Measurements from ENCODE around the gene TSPO2. TPM values are rescaled to one million over a fixed set of nuclear protein-coding genes. Genes with fewer than 3 reads are reported as not detected.
A peak's percentile ranks its signal among the peaks of the same experiment; 100 is the strongest.

TSPO2 gene
- total RNA-seq, 2 donors from 2014 or later, result not detected

- peaks cover 2 to 20% of the 10 kb centered on the region in 2 donors for H3K36me3 ChIP-seq
- TF ChIP-seq, protein P1, sequence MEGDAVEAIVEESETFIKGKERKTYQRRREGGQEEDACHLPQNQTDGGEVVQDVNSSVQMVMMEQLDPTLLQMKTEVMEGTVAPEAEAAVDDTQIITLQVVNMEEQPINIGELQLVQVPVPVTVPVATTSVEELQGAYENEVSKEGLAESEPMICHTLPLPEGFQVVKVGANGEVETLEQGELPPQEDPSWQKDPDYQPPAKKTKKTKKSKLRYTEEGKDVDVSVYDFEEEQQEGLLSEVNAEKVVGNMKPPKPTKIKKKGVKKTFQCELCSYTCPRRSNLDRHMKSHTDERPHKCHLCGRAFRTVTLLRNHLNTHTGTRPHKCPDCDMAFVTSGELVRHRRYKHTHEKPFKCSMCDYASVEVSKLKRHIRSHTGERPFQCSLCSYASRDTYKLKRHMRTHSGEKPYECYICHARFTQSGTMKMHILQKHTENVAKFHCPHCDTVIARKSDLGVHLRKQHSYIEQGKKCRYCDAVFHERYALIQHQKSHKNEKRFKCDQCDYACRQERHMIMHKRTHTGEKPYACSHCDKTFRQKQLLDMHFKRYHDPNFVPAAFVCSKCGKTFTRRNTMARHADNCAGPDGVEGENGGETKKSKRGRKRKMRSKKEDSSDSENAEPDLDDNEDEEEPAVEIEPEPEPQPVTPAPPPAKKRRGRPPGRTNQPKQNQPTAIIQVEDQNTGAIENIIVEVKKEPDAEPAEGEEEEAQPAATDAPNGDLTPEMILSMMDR (IDR thresholded peaks at IDR 0.05), result no peak
- TF ChIP-seq POLR2A (IDR thresholded peaks at IDR 0.05) (no peak), POLR2AphosphoS5 (IDR thresholded peaks at IDR 0.05) (no peak)
- peak overlapping the region; percentile 40 for H3K27ac ChIP-seq
- no peaks in the 10 kb centered on the region for H3K4me1 ChIP-seq (replicated peaks)
- no peaks in the 10 kb centered on the region for H3K9me3 ChIP-seq
- peak; percentile 27 for DNase-seq (ENCODE audit: low spot score)
- WGBS, result 44% methylated on average over 1 of the region's 1 CpG
- intact Hi-C loops (cut with DNase I), result no loop called here
- H3K27me3 ChIP-seq (replicated peaks; ENCODE audit: insufficient read depth), result no peaks in the 10 kb centered on the region
- H3K4me3 ChIP-seq, result no peak overlapping the region
Measured at GRCh38 chr6:41090841-41091761, 48.8 kb downstream of the TSPO2 start.

DNA sequence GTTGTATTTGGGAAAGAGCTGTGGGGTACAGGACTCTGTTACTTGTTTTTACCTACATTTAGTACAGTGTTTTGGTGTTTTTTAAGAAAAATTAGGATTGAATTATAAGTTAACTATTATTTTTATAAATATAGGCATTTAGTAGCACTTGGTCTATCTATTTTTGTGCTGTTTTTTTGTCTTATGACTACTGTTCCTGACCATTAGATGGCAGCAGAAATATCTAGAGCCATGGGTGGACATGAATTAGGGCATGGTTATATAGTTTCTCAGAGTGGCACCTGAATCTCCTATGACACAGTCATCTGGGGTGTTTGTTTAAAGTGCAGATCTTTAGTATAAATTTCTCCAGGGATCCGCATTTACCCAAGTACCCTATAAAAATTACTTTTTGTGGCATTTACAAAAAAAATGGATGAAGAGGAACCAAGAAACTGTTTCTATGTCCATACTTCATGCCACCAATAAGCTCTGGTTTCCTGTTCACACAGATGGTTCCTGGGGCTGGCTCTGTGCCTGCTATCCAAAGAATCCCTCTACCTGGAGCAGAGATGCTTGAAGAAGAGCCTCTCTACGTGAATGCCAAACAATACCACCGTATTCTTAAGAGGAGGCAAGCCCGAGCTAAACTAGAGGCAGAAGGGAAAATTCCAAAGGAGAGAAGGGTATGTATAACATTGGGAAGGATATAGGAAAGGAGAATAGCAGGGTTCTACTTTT lies 50.3 kb downstream of the TSPO2 start:
- no peak for DNase-seq (ENCODE audit: low spot score)
- no peaks in the 10 kb centered on the region for H3K9me3 ChIP-seq
- H3K36me3 ChIP-seq, result peaks cover 6 to 20% of the 10 kb centered on the region in 2 donors
- H3K4me3 ChIP-seq, result no peak overlapping the region
- intact Hi-C loops (cut with DNase I), result no loop called here
- no peaks in the 10 kb centered on the region for H3K27me3 ChIP-seq (replicated peaks; ENCODE audit: insufficient read depth)
- 87% methylated on average over 4 of the region's 4 CpGs for WGBS
- TF ChIP-seq, protein P1 (IDR thresholded peaks at IDR 0.05), result peak in 2 of 4 experiments; percentile 23 to 25
- no peak for TF ChIP-seq POLR2AphosphoS5 (IDR thresholded peaks at IDR 0.05)
- no peak overlapping the region for H3K27ac ChIP-seq
- H3K4me1 ChIP-seq (replicated peaks), result no peaks in the 10 kb centered on the region

DNA sequence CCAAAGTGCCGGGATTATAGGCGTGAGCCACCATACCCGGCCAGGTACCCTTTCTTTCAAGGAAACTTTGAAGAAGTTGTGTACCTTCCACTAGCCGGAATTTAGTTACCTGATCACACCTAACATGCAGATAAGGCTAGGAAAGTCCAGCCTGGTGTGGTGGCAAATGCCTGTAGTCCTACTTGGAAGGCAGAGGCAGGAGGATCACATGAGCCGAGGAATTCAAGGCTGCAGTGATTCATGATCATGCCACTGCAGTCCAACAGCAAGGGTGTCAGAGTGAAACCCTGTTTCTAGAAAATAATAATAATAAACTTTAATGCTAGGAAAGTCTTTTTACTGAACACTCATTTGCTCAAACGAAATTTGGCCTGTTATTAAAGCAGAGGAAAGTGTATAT lies 51.5 kb downstream of the TSPO2 start:
- 91% methylated on average over 6 of the region's 6 CpGs for WGBS
- intact Hi-C loops (cut with DNase I), result no loop called here
- peaks cover 7 to 20% of the 10 kb centered on the region in 2 donors for H3K36me3 ChIP-seq
- no peaks in the 10 kb centered on the region for H3K4me1 ChIP-seq (replicated peaks)
- TF ChIP-seq, protein P1 (IDR thresholded peaks at IDR 0.05), result no peak
- TF ChIP-seq POLR2AphosphoS5 (IDR thresholded peaks at IDR 0.05) (no peak), POLR2A (IDR thresholded peaks at IDR 0.05) (no peak)
- H3K27ac ChIP-seq, result no peak overlapping the region
- H3K4me3 ChIP-seq, result no peak overlapping the region
- DNase-seq (ENCODE audit: low spot score), result no peak
- H3K9me3 ChIP-seq, result no peaks in the 10 kb centered on the region
- no peaks in the 10 kb centered on the region for H3K27me3 ChIP-seq (replicated peaks; ENCODE audit: insufficient read depth)

Other genes with a start within 250 kb of the TSPO2 start
- gene UNC5CL, start 3.2 kb upstream of the TSPO2 start, total RNA-seq, result 1 to 10 TPM in 1 of 2 donors, under 1 TPM in 1; 0.46 to 1.6 TPM
- 1 to 10 TPM in 1 of 2 donors, not detected in 1; 2.0 TPM for gene APOBEC2, start 10.7 kb downstream of the TSPO2 start, total RNA-seq
- 10 to 100 TPM; 22.9 to 27.2 TPM for gene OARD1, start 29.9 kb downstream of the TSPO2 start, total RNA-seq
- 10 to 100 TPM; 23.1 to 48.3 TPM for gene NFYA, start 30.5 kb downstream of the TSPO2 start, total RNA-seq
- not detected for gene TREML1, start 111.9 kb downstream of the TSPO2 start, total RNA-seq
- 1 to 10 TPM; 6.8 to 8.1 TPM for gene TREM2, start 120.6 kb downstream of the TSPO2 start, total RNA-seq
- gene TREML2, start 158.7 kb downstream of the TSPO2 start, total RNA-seq, result under 1 TPM in 1 of 2 donors, not detected in 1; 0.17 TPM
- gene TREML4, start 185.9 kb downstream of the TSPO2 start, total RNA-seq, result not detected
- gene TREM1, start 244.2 kb downstream of the TSPO2 start, total RNA-seq, result not detected

Data from prostate gland (tissue), 2 donors.